ENCODE results near the gene TNC. TPM values are rescaled to one million over a fixed set of nuclear protein-coding genes. Genes with fewer than 3 reads are reported as not detected.

Gene TNC
- total and polyA plus RNA-seq, 10 of the 15 experiments (the other 5 are each of a cell fraction or from before 2014, with no cell fraction given), result 0.05 to 4.2 (median 0.14) TPM

DNA sequence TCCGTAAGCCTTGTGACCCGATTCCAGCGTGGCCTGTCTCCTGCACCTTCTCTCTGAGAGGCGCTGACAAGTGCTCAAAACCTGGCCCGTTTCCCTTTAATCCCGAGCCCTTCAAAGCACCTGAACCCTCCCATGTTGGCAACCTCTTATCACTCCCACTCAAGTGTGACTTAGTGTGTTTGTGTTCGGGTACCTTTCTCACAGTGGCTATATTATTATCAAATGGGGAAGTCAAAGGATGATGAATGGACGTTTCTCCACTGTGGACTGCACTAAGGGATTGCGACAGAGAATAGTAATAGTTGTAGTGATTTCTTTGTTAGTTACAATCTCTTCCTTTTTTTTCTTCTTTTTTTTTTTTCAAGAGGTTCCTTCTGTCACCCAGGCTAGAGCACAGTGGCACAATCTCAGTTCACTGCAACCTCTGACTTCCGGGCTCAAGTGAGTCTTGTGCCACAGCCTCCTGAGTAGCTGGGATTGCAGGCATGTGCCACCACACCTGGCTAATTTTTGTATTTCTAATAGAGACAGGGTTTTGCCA is 122.2 kb downstream of the TNC start:
- 49% methylated on average over 10 of the region's 10 CpGs for WGBS (ENCODE audit: insufficient coverage, insufficient replicate concordance, low lambda C conversion rate, missing lambda C conversion rate)
- ATAC-seq (peak; percentile 15; the same call in 2 of the 3 replicates), FAIRE-seq (no peak), DNase-seq (ENCODE audit: low read depth, low spot score) (no peak)
- Histone ChIP-seq H3K9me3 (replicated peaks; ENCODE audit: control insufficient read depth, insufficient read depth, low read length) (no peaks in the 10 kb centered on the region), H3K36me3 (ENCODE audit: control insufficient read depth in 2 of 2, insufficient read depth in 2 of 2, low read length in 1 of 2) (no peaks in the 10 kb centered on the region), H4K20me1 (ENCODE audit: control insufficient read depth, insufficient read depth) (no peaks in the 10 kb centered on the region), H3K27ac (ENCODE audit: control insufficient read depth, insufficient read depth) (no peak overlapping the region), H3K9ac (ENCODE audit: control insufficient read depth, insufficient read depth, low read length) (no peak overlapping the region), H3K4me2 (ENCODE audit: control insufficient read depth, insufficient read depth) (no peak overlapping the region), H3K4me3 (no peak overlapping the region), H3K4me1 (ENCODE audit: control insufficient read depth, insufficient read depth, low read length) (no peaks in the 10 kb centered on the region), H3K27me3 (replicated peaks in 1 of 2; ENCODE audit: control insufficient read depth in 2 of 2, insufficient read depth in 2 of 2, low read length in 1 of 2) (peaks cover 0 to 8% of the 10 kb centered on the region in 2 experiments; a peak in 1 of 4 replicates), H3K79me2 (ENCODE audit: control insufficient read depth, insufficient read depth, low read length) (no peaks in the 10 kb centered on the region), H2AFZ (ENCODE audit: control insufficient read depth, low read depth, low read length) (no peak overlapping the region)
- ChIA-PET SMC1A (ENCODE audit: uncharacterized antibody, unreplicated experiment) (interaction anchor here (0.7 to 2.9 kb wide), 3 partner anchors 13 to 25 kb away, joined by 4 to 14 read pairs (median 4); no protein-coding TSS in a partner anchor), POLR2A (interaction anchor here (1.0 kb wide), 1 partner anchor 16 kb away, joined by 3 read pairs; no protein-coding TSS in a partner anchor), RAD21 (ENCODE audit: unreplicated experiment) (interaction anchor here (1.4 kb wide), 1 partner anchor 19 kb away, joined by 3 read pairs; no protein-coding TSS in a partner anchor), CTCF (no interaction called here)
- BruUV-seq (replicated peaks), result no TSS peak
- intact Hi-C loops (cut with micrococcal nuclease; ENCODE audit: unreplicated experiment), result no loop called here
- TF ChIP-seq GATAD2B (conservative IDR thresholded peaks at IDR 0.05; ENCODE audit: low read depth) (no peak), KDM1A (IDR thresholded peaks at IDR 0.05; ENCODE audit: borderline replicate concordance) (no peak), TCF12 (IDR thresholded peaks at IDR 0.05; ENCODE audit: low read depth, low read length) (no peak), BCL11A (IDR thresholded peaks at IDR 0.05; ENCODE audit: low read depth, low read length) (no peak), MEF2A (IDR thresholded peaks at IDR 0.05; ENCODE audit: insufficient read depth, low read depth, low read length) (no peak), NFIC (IDR thresholded peaks at IDR 0.05; ENCODE audit: low read depth, low read length) (no peak), TAF1 (IDR thresholded peaks at IDR 0.05; ENCODE audit: borderline replicate concordance, low read depth, low read length) (no peak)
- in situ Hi-C loops (cut with MboI), result no loop called here

DNA sequence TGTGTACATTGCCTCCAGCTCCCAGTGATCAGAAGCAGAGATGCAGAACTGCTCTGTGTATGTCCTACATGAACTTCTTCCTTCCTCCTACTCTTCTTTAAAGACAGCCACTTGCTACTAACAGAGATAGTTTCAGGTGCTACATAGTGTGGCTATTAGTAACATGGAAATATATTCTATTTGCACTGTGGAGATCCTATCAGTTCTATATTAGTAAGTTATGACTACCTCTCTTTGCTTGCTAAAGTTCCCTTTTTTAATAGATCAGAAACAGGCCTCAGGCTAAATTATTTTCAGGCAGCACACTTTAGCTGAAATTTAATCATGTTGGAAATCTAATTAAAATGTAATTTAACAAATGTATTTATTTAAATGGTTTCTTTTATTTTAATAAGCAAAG is 123.2 kb downstream of the TNC start:
- POLR2A ChIA-PET, result no interaction called here
- H3K9me3 ChIP-seq (replicated peaks; ENCODE audit: control insufficient read depth, insufficient read depth, low read length), result no peaks in the 10 kb centered on the region
- peaks cover 0 to 2% of the 10 kb centered on the region in 2 experiments; a peak in 1 of 4 replicates for H3K27me3 ChIP-seq (replicated peaks in 1 of 2; ENCODE audit: control insufficient read depth in 2 of 2, insufficient read depth in 2 of 2, low read length in 1 of 2)
- SMC1A ChIA-PET (ENCODE audit: uncharacterized antibody, unreplicated experiment), result interaction anchor here (0.5 kb wide), 1 partner anchor 65 kb away, joined by 3 read pairs; no protein-coding TSS in a partner anchor
- DNase-seq (ENCODE audit: low read depth, low spot score) (no peak), ATAC-seq (peak; percentile 5; the same call in 1 of the 3 replicates), FAIRE-seq (no peak)
- H4K20me1 ChIP-seq (ENCODE audit: control insufficient read depth, insufficient read depth), result no peaks in the 10 kb centered on the region
- no peak overlapping the region for H3K4me3 ChIP-seq
- no peaks in the 10 kb centered on the region for H3K4me1 ChIP-seq (ENCODE audit: control insufficient read depth, insufficient read depth, low read length)
- H3K4me2 ChIP-seq (ENCODE audit: control insufficient read depth, insufficient read depth), result no peak overlapping the region
- BruUV-seq (replicated peaks), result no TSS peak
- RAD21 ChIA-PET (ENCODE audit: unreplicated experiment), result no interaction called here
- CTCF ChIA-PET, result interaction anchor here (1.8 kb wide), 1 partner anchor 20 kb away, joined by 4 read pairs; no protein-coding TSS in a partner anchor
- no peaks in the 10 kb centered on the region for H3K79me2 ChIP-seq (ENCODE audit: control insufficient read depth, insufficient read depth, low read length)
- no peaks in the 10 kb centered on the region for H3K36me3 ChIP-seq (ENCODE audit: control insufficient read depth in 2 of 2, insufficient read depth in 2 of 2, low read length in 1 of 2)
- in situ Hi-C loops (cut with MboI), result no loop called here
- H3K9ac ChIP-seq (ENCODE audit: control insufficient read depth, insufficient read depth, low read length), result no peak overlapping the region
- no peak overlapping the region for H3K27ac ChIP-seq (ENCODE audit: control insufficient read depth, insufficient read depth)
- no peak overlapping the region for H2AFZ ChIP-seq (ENCODE audit: control insufficient read depth, low read depth, low read length)
- intact Hi-C loops (cut with micrococcal nuclease; ENCODE audit: unreplicated experiment), result no loop called here
- TF ChIP-seq EZH2 (IDR thresholded peaks at IDR 0.05; ENCODE audit: borderline replicate concordance, control insufficient read depth, low read depth, low read length), result no peak
- TF ChIP-seq HDAC2 (IDR thresholded peaks at IDR 0.05), result no peak
- TF ChIP-seq, protein P1, sequence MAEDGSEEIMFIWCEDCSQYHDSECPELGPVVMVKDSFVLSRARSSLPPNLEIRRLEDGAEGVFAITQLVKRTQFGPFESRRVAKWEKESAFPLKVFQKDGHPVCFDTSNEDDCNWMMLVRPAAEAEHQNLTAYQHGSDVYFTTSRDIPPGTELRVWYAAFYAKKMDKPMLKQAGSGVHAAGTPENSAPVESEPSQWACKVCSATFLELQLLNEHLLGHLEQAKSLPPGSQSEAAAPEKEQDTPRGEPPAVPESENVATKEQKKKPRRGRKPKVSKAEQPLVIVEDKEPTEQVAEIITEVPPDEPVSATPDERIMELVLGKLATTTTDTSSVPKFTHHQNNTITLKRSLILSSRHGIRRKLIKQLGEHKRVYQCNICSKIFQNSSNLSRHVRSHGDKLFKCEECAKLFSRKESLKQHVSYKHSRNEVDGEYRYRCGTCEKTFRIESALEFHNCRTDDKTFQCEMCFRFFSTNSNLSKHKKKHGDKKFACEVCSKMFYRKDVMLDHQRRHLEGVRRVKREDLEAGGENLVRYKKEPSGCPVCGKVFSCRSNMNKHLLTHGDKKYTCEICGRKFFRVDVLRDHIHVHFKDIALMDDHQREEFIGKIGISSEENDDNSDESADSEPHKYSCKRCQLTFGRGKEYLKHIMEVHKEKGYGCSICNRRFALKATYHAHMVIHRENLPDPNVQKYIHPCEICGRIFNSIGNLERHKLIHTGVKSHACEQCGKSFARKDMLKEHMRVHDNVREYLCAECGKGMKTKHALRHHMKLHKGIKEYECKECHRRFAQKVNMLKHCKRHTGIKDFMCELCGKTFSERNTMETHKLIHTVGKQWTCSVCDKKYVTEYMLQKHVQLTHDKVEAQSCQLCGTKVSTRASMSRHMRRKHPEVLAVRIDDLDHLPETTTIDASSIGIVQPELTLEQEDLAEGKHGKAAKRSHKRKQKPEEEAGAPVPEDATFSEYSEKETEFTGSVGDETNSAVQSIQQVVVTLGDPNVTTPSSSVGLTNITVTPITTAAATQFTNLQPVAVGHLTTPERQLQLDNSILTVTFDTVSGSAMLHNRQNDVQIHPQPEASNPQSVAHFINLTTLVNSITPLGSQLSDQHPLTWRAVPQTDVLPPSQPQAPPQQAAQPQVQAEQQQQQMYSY (CRISPR knock-in tag; IDR thresholded peaks at IDR 0.05), result no peak
- no peak for TF ChIP-seq CREM (IDR thresholded peaks at IDR 0.05; ENCODE audit: low read depth)
- TF ChIP-seq, protein P2, sequence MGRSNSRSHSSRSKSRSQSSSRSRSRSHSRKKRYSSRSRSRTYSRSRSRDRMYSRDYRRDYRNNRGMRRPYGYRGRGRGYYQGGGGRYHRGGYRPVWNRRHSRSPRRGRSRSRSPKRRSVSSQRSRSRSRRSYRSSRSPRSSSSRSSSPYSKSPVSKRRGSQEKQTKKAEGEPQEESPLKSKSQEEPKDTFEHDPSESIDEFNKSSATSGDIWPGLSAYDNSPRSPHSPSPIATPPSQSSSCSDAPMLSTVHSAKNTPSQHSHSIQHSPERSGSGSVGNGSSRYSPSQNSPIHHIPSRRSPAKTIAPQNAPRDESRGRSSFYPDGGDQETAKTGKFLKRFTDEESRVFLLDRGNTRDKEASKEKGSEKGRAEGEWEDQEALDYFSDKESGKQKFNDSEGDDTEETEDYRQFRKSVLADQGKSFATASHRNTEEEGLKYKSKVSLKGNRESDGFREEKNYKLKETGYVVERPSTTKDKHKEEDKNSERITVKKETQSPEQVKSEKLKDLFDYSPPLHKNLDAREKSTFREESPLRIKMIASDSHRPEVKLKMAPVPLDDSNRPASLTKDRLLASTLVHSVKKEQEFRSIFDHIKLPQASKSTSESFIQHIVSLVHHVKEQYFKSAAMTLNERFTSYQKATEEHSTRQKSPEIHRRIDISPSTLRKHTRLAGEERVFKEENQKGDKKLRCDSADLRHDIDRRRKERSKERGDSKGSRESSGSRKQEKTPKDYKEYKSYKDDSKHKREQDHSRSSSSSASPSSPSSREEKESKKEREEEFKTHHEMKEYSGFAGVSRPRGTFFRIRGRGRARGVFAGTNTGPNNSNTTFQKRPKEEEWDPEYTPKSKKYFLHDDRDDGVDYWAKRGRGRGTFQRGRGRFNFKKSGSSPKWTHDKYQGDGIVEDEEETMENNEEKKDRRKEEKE (IDR thresholded peaks at IDR 0.05), result no peak
